Fibroblast of skin of right biceps (primary cell): ENCODE data around the gene CCL18.
"Not testable (repeated sequence)": the region's sequence is repeated elsewhere in the genome, so short reads cannot be mapped to it uniquely, and the experiment has no call there.

Experiments used
- DNase-seq: peaks from one replicate; pipeline ENCODE4 v3.0.0-alpha.2; 2013

CCL18 gene

DNA sequence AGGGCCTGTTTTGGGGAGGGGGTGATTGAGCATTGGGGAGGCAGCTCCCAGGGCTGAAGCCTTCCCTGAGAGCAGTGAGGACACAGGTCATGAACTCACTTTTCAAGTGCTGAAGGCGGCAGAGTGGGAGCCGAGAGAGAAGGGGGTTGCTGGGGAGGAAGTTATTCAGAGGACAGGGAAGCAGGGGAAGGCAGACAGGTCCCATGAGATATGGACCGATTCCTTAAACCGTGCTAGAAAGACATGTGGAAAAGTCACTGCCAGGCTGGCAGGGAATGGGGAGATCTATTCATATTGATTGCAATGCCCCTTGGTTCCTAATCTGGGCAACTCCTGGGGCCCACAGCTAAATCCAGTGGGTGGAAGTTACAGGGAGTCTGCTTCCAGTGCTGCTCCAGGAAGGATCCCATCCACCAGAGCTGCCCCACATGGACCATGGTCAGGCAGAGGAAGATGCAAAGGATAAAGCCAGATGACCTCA, 40.7 kb downstream of the CCL18 start:
- DNase-seq: no peak

DNA sequence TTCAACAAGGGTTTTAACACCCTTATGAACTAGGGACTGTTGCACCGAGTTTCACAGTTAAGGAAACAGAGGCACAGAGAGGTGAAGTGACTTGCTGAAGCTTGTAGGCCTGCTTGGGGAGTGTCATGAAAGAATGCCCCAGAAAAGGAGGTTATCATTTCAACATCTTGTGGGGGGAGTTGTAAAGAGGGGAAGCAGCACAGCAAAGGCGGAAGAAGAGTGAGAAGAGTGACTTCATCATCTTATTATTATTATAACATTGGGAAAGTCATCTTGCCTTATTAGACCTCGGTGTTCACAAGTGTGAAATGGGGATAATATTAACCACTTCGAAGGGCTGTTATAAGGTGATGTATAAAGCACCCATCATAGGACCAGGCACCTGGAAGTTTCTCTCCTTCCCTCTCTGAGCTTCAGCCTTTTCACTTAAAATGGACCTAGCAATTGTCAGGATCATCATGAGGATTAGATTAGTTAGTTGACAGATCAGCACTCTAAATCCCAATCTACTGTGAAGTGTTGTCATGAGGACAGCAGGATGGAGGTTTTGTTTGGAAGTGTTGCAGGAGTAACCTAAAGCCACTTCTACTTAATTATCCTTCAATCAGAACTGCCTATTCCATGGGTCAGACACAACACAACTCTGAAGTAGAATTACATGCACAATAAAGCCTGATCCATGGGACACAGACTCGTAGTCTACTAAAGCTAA, 41.9 kb downstream of the CCL18 start:
- DNase-seq: no peak

DNA sequence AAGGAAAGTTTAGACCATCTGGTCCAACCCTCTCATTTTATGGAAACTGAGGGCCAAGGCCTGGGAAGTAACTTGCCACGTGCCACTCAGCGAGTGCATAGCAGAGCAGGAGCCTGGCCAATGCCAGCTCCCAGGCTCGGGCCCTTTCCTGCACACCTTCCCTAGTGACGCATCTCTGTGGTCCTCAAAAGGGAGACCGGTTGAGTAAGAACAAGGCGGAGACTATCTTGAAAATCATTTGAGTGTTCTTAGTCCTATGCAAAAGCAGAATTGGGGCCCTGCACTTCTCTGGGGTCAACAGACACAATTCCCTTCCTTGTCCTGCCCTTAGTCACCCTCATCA, 42.4 kb downstream of the CCL18 start:
- DNase-seq: no peak

DNA sequence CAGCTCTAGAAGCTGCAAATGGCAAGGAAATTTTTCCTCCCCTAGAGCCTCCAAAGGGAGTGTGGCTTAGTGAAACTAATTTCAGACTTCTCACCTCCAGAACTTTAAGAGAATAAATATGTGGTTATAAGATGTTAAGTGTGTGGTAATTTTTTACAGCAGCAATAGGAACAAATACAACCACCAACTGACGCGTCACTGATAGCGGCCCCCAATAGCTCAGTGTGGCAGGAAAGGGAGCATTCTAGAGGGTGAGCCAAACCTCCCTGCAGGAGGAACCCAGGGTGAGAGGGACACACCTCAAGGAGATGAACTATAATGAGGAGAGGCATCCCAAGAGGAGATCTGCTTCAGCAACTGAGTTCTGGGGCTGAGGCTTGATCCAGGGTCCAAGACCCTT, 43.6 kb downstream of the CCL18 start:
- DNase-seq: no peak

DNA sequence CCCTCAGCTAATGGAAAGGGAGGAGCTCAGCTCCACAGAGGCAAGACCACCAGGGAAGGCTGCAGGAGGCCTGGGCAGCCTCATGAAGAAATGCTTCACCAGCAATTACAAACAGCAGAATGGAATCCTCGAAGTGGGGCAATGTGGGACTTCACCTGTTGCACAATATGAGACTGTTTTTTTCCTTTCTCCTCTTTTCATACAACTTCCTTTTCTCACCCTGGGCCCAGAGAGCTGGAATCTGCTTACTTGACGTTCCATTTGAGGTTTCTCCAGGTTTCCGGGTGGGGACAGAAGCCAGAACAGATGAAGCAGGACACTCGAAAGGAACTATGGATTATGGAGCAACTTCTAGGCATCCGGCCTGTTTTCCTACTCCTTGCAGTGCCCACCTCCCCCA, 44.2 kb downstream of the CCL18 start:
- DNase-seq: not testable (repeated sequence)

DNA sequence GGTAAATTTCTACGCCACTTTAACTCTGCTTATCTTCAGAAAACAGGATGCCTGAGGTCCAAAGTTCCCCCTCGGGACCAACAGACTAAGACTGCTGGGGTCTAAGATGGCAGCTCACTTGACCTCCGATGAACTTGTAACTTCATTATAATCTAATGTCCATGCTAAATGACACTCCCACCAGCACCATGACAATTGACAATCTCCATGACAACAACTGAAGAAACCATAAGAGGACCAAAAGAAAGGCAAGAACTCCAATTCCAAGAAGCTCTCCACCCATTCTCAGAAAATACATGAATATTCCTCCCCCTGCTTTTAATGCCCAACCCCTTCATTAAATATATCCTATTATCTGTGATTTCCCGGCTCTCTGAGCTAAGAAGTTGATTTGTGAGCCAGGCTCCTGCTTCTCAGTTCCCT, 47.0 kb downstream of the CCL18 start:
- DNase-seq: no peak

DNA sequence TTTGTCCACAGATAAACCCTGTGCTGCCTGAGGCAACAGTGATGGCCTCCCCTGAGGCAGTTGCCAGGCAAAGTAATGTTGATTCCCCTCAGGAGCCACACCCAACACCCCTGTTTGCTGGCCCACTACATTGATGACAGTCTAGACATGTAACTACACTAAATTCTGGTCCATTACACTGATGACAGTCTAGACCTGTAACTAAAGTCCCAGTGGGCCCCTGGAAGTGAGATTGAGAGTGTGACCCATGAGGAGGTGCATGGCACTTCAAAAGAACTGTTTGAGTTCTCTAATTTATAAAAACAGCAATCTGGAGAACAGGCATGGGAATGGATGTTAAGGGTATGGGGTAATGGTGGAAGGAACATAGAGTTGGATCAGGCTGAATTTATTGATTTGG, 48.5 kb downstream of the CCL18 start:
- no peak for DNase-seq

DNA sequence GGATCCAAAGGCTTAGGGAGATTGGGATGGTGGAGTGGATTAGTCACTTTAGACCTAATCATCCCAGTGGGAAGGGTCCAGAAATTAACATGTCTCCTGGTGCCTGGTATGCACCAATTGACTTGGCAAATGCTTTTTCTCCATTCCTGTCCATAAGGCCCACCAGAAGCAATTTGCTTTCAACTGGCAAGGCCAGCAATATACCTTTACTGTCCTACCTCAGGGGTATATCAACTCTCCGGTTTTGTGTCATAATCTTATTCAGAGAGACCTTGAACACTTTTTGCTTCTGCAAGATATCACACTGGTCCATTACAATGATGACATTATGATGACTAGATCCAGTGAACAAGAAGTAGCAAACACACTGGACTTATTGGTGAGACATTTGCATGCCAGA, 49.1 kb downstream of the CCL18 start:
- DNase-seq: not testable (repeated sequence)

DNA sequence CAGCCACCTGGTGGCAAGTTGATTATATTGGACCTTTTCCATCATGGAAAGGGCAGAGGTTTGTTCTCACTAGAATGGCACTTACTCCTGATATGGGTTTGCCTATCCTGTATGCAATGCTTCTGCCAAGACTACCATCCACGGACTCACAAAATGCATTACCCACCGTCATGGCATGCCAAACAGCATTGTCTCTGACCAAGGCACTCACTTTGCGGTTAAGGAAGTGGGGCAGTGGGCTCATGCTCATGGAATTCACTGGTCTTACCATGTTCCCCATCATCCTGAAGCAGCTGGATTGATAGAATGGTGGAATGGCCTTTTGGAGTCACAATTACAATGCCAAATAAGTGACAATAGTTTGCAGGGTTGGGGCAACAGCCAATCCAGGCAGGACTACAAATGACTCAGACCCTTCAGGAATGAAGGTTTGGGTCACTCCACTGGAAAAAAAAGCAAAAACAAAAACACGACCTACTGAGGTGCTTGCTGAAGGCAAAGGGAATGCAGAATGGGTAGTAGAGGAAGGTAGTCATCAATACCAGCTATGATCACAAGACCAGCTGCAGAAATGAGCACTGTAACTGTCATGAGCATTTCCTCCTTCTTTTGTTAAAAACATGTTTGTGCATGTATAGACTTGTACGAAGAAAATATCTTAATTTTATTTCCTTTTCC, 51.0 kb downstream of the CCL18 start:
- DNase-seq: not testable (repeated sequence)

DNA sequence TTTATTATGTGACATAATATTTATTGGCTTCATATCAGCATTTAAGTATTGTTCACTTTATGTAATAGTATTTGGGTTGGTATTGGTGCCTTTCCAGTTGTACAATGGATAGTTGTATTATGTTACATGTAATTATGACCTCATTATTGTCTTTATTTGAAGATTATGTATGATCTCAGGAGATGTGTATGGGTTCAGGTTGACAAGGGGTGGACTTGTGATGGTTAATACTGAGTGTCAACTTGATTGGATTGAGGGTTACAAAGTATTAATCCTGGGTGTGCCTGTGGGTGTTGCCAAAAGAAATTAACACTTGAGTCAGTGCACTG, 51.5 kb downstream of the CCL18 start:
- not testable (repeated sequence) for DNase-seq

DNA sequence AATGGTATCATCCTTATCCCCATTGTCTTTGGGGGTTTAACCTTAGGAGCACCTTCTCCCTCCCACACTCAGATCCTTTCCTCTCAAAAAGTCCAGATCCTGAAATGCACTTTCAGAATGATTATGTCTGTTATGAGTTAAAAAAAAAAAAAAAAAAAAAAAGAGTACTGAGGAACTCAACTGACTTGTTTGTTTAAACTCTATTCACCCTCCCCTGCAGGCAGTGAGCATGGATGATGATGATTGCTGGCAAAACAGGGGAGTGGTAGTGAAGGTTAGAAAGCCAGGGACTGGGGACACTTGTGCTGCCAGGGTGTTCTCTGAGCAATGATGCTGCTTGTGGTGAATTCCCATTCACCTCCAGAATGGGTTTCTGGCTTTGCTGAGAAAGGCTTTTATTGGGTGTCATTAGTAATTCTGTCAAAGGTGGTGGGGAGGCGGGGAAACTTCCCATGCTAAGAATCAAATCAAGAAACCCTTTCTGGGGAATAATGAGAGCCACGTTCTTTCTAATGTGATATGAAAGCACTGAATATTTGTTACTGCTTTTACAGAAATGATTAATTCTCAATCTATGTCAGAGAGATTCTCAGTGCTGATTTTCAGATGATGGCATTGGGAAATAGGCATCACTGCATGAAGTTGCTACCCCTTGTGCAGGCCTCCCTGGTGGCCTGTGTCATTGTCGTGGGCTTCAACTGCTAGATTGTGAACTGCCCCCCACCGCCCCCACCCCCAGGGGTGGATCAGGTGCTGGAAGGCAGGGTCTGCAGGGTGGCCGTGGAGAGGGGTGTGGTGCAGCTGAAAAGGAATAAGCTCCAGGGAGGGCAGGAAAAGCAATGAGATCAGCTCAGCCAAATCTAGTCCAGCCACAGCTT, 53.7 kb downstream of the CCL18 start:
- no peak for DNase-seq

DNA sequence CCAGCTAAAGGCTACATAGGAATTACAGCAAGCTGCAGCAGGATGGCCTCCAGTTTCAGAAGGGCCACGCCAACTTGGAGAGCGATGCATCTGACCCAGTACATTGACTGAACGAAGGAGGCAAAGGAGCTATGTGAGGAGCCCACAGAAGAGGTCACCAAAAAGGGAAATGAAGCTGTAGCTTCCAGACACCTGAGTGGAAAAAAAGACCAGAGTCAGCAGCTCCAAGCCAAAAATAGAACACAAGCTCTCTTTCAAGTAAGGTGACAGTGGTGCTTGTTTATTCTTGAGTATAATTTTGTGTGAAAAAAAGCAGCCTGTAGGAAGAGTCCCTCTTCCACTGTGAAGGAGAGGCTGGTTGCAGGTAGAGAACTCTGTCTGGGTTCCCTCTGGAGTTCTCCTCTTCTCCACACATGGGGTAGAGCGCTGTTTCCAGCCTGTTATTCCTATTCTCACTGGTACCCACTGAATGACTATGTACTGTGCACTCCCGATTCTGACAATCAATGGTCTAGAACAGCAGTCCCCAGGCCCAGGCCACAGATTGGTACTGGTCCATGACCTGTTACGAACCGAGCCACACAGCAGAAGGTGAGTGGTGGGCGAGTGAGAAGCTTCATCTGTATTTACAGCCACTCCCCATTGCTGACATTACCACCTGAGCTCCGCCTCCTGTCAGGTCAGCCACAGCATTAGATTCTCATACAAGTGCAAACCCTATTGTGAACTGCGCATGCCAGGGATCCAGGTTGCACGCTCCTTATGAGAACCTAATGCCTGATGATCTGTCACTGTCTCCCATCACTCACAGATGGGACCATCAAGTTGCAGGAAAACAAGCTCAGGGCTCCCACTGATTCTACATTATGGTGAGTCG, 54.6 kb downstream of the CCL18 start:
- no peak for DNase-seq

DNA sequence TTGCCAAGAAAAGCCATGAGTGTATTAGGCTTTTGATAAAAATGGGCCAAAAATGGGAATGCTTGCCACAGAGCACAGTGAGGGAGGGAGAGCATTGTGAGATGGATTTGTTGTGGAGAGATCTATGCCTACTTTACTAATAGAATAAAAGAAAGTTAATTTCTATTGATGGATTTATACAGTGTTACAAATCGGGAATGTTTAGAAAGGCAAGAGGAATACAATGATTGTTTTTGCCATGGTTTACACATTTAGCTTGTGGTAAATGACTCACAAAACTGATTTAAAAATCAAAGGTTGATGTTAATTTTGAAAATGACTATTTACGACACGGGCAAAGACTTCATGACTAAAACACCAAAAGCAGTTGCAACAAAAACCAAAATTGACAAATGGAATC, 56.1 kb downstream of the CCL18 start:
- no peak for DNase-seq

DNA sequence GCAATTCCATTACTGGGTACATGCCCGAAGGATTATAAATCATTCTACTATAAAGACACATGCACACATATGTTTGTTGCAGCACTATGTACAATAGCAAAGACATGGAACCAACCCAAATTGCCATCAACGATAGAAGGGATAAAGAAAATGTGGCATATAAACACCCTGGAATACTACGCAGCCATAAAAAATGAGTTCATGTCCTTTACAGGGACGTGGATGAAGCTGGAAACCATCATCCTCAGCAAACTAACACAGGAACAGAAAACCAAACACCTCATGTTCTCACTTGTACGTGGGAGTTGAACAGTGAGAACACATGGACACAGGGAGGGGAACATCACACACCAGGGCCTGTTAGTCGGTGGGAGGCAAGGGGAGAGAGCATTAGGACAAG, 57.0 kb downstream of the CCL18 start:
- DNase-seq: not testable (repeated sequence)
